NCI-H2196 (cell line): Measurements from ENCODE around the gene IPCEF1.

Source experiments
- DNase-seq: peaks from one replicate; lab custom pipeline; 2025; ENCODE audit not compliant: unreplicated experiment; lab: John Stamatoyannopoulos, UW

The IPCEF1 gene

GRCh38 chr6:154117485-154117884 lies 239.1 kb downstream of the IPCEF1 start:
- DNase-seq = no peak

DNA sequence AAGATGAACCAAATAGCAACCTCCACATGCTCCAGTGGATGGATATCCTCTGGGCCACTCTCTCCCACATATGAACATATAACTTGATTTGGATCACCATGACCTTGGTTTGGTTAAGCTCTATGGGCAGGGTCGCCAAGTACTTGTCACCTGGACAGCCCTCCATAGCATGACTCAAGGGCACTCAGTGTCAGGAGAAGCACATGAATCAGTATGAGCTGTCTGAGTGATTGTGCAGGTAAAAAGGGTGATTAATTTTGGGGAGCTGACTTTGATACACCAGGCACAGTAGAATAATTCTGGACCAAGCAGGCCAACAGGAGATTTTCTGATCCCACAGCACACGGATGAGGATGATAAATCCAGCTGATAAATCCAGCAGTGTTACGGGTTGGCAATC lies 243.2 kb downstream of the IPCEF1 start:
- no peak for DNase-seq

GRCh38 chr6:154112181-154112809 lies 244.3 kb downstream of the IPCEF1 start:
- no peak for DNase-seq

DNA sequence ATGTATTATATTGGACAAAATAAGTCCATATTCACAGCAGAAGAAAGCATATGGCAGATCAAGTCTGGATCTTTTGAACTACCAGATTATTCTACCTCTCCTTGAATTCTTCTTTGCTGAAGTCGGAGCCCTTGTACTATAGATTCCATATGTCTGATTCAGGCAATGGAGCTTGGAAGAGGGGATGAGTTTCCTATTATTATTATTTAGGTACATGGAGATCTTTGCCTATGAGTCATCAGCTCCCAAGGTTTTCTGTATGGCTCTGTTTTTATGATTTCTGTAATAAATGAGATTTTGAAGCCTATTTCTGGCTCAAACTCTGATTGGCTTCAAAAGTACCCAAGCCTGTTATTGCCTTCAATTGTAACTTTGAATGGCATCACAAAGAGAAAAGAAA lies 245.6 kb downstream of the IPCEF1 start:
- DNase-seq = no peak

- DNase-seq = no peak
Measured at GRCh38 chr6:154106251-154106650, 250.4 kb downstream of the IPCEF1 start.
